ENCODE data around the gene GAL3ST1.

- no peak for TF ChIP-seq CTCF (IDR thresholded peaks at IDR 0.05; ENCODE audit: poor library complexity, severe bottlenecking)
- no peak for TF ChIP-seq EZH2 (IDR thresholded peaks at IDR 0.05; ENCODE audit: borderline replicate concordance, insufficient read depth, low read length, poor library complexity, severe bottlenecking)
- no peak for TF ChIP-seq POLR2AphosphoS5 (IDR thresholded peaks at IDR 0.05)
- TF ChIP-seq REST (IDR thresholded peaks at IDR 0.05; ENCODE audit: borderline replicate concordance): no peak
- TF ChIP-seq EP300 (conservative IDR thresholded peaks at IDR 0.05; ENCODE audit: poor library complexity, severe bottlenecking): no peak
- no peak for TF ChIP-seq RAD21 (conservative IDR thresholded peaks at IDR 0.05)
- no peak for TF ChIP-seq MXI1 (conservative IDR thresholded peaks at IDR 0.05; ENCODE audit: poor library complexity, severe bottlenecking)
These were observed 7.6 kb upstream of the GAL3ST1 start for GRCh38 chr22:30582051-30582450.

Data from neural cell (in vitro differentiated cells).